Erythroblast (primary cell): ENCODE results near the gene ZYG11A.
"Not testable (repeated sequence)": the region's sequence is repeated elsewhere in the genome, so short reads cannot be mapped to it uniquely, and the experiment has no call there.

Source experiments
- GATA1 ChIP-seq: IDR thresholded peaks from 2 replicates; pipeline ENCODE4 v1.6.1; 2011; ENCODE audit warnings: low read depth, mild to moderate bottlenecking, control low read depth, low read length, moderate library complexity
- POLR2A ChIP-seq: IDR thresholded peaks from 2 replicates; pipeline ENCODE4 v1.6.1; 2011; ENCODE audit warnings: mild to moderate bottlenecking, low read length

- not testable (repeated sequence) for TF ChIP-seq POLR2A, GATA1
Measured at GRCh38 chr1:52869727-52870126, 27.2 kb downstream of the ZYG11A start.
